BE2C (cell line): ENCODE results near the gene MLH1.

ENCODE experiments used
- DNase-seq: peaks from one replicate; pipeline ENCODE4 v3.0.0-alpha.2; 2020
- H3K27me3 ChIP-seq: fragments of 250-450 bp; sonication (Bioruptor Pico); 2 replicates; pipeline ENCODE4 v1.5.1; 2020; ENCODE audit warnings: mild to moderate bottlenecking
- H3K36me3 ChIP-seq: fragments of 250-450 bp; sonication (Bioruptor Pico); 2 replicates; pipeline ENCODE4 v1.5.1; 2020; ENCODE audit warnings: mild to moderate bottlenecking
- H3K4me1 ChIP-seq: fragments of 250-450 bp; sonication (Bioruptor Pico); 2 replicates; pipeline ENCODE4 v1.5.1; 2020
- H3K4me3 ChIP-seq: 2 replicates; pipeline ENCODE4 v1.5.1; 2011; ENCODE audit warnings: low read depth, low read length
- H3K9me3 ChIP-seq: fragments of 250-450 bp; sonication (Bioruptor Pico); 2 replicates; pipeline ENCODE4 v1.5.1; 2020
- TF ChIP-seq, protein P1 (sequence below): IDR thresholded peaks from 2 replicates; pipeline ENCODE4 v1.5.1; 2012; ENCODE audit warnings: mild to moderate bottlenecking, low read depth, low read length

Gene MLH1

DNA sequence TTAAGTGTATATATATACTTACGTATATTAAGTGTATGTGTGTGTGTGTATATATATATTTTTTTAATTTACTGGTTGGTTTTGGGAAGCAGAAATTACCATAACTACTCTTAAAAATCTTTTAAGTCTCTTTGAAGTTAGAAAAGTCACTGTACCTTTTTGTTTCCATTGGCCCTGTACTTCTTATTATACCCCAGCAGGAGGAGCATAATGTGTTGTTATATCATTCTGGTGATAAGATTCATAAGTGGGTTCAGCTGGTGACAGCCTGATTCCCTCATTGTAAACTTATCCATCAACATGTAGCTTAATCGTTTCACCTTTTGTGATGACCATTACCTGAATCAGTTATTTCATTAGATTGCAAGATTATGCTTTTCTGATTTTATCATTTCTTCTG, 30.8 kb downstream of the MLH1 start:
- DNase-seq, result no peak
- TF ChIP-seq, protein P1, sequence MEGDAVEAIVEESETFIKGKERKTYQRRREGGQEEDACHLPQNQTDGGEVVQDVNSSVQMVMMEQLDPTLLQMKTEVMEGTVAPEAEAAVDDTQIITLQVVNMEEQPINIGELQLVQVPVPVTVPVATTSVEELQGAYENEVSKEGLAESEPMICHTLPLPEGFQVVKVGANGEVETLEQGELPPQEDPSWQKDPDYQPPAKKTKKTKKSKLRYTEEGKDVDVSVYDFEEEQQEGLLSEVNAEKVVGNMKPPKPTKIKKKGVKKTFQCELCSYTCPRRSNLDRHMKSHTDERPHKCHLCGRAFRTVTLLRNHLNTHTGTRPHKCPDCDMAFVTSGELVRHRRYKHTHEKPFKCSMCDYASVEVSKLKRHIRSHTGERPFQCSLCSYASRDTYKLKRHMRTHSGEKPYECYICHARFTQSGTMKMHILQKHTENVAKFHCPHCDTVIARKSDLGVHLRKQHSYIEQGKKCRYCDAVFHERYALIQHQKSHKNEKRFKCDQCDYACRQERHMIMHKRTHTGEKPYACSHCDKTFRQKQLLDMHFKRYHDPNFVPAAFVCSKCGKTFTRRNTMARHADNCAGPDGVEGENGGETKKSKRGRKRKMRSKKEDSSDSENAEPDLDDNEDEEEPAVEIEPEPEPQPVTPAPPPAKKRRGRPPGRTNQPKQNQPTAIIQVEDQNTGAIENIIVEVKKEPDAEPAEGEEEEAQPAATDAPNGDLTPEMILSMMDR, result peak; percentile 16; the same call in 1 of the 2 replicates
- Histone ChIP-seq H3K36me3 (peaks cover 15% of the 10 kb centered on the region; the same call in 1 of the 2 replicates), H3K4me1 (no peaks in the 10 kb centered on the region), H3K9me3 (no peaks in the 10 kb centered on the region), H3K4me3 (no peak overlapping the region), H3K27me3 (no peaks in the 10 kb centered on the region)

- no peak for DNase-seq
- no peaks in the 10 kb centered on the region for H3K9me3 ChIP-seq
- H3K4me3 ChIP-seq, result no peak overlapping the region
- TF ChIP-seq, protein P1, result no peak
- no peaks in the 10 kb centered on the region for H3K27me3 ChIP-seq
- H3K4me1 ChIP-seq, result no peaks in the 10 kb centered on the region
- H3K36me3 ChIP-seq, result peaks cover 19% of the 10 kb centered on the region; the same call in 1 of the 2 replicates
Measured at GRCh38 chr3:37024820-37025405, 31.6 kb downstream of the MLH1 start.

- H3K27me3 ChIP-seq, result no peaks in the 10 kb centered on the region
- TF ChIP-seq, protein P1, result no peak
- H3K9me3 ChIP-seq, result no peaks in the 10 kb centered on the region
- DNase-seq, result no peak
- H3K4me3 ChIP-seq, result no peak overlapping the region
- H3K36me3 ChIP-seq, result peaks cover 15% of the 10 kb centered on the region; the same call in 1 of the 2 replicates
- H3K4me1 ChIP-seq, result no peaks in the 10 kb centered on the region
Measured at GRCh38 chr3:37025561-37026335, 32.4 kb downstream of the MLH1 start.

GRCh38 chr3:37026851-37027250, 33.5 kb downstream of the MLH1 start:
- TF ChIP-seq, protein P1, result no peak
- Histone ChIP-seq H3K4me3 (no peak overlapping the region), H3K36me3 (peaks cover 15% of the 10 kb centered on the region; the same call in 1 of the 2 replicates), H3K4me1 (no peaks in the 10 kb centered on the region), H3K27me3 (no peaks in the 10 kb centered on the region), H3K9me3 (no peaks in the 10 kb centered on the region)
- no peak for DNase-seq

GRCh38 chr3:37028329-37028728, 35.0 kb downstream of the MLH1 start:
- Histone ChIP-seq H3K27me3 (no peaks in the 10 kb centered on the region), H3K9me3 (no peaks in the 10 kb centered on the region), H3K4me1 (no peaks in the 10 kb centered on the region), H3K36me3 (peaks cover 15% of the 10 kb centered on the region; the same call in 1 of the 2 replicates), H3K4me3 (no peak overlapping the region)
- TF ChIP-seq, protein P1, result no peak
- DNase-seq, result peak; percentile 73

GRCh38 chr3:37029111-37029510, 35.8 kb downstream of the MLH1 start:
- Histone ChIP-seq H3K4me3 (no peak overlapping the region), H3K4me1 (no peaks in the 10 kb centered on the region), H3K36me3 (peaks cover 15% of the 10 kb centered on the region), H3K27me3 (no peaks in the 10 kb centered on the region), H3K9me3 (no peaks in the 10 kb centered on the region)
- DNase-seq, result no peak
- TF ChIP-seq, protein P1, result no peak
